HG02571 (cell line): ENCODE results near the gene CNOT10.
"Not testable (repeated sequence)": the region's sequence is repeated elsewhere in the genome, so short reads cannot be mapped to it uniquely, and the experiment has no call there.

Experiments used
- ATAC-seq: cut with Tn5 transposase; IDR thresholded peaks from one replicate; pipeline ENCODE4 v1.9.1; 2021; ENCODE audit warnings: mild to moderate bottlenecking, moderate library complexity; ENCODE audit not compliant: unreplicated experiment

CNOT10 gene

GRCh38 chr3:32685543-32686185 lies 676 bp downstream of the CNOT10 start:
- ATAC-seq, result peak; percentile 3

GRCh38 chr3:32686713-32687112 lies 1.7 kb downstream of the CNOT10 start:
- ATAC-seq, result no peak

- no peak for ATAC-seq
Observed at GRCh38 chr3:32691847-32692246, 6.9 kb downstream of the CNOT10 start.

GRCh38 chr3:32696523-32696922 lies 11.5 kb downstream of the CNOT10 start:
- no peak for ATAC-seq

- ATAC-seq, result no peak
Observed at GRCh38 chr3:32698506-32698905, 13.5 kb downstream of the CNOT10 start.

- ATAC-seq, result no peak
Observed at GRCh38 chr3:32699429-32699828, 14.4 kb downstream of the CNOT10 start.

- ATAC-seq, result no peak
Observed at GRCh38 chr3:32700244-32700643, 15.3 kb downstream of the CNOT10 start.

- no peak for ATAC-seq
Observed at GRCh38 chr3:32703491-32703972, 18.5 kb downstream of the CNOT10 start.

GRCh38 chr3:32705232-32705631 lies 20.2 kb downstream of the CNOT10 start:
- no peak for ATAC-seq

- no peak for ATAC-seq
Observed at GRCh38 chr3:32706348-32707025, 21.5 kb downstream of the CNOT10 start.

GRCh38 chr3:32707026-32707370 lies 22.0 kb downstream of the CNOT10 start:
- no peak for ATAC-seq

GRCh38 chr3:32708672-32709283 lies 23.8 kb downstream of the CNOT10 start:
- no peak for ATAC-seq

GRCh38 chr3:32709346-32709745 lies 24.4 kb downstream of the CNOT10 start:
- ATAC-seq, result no peak

- ATAC-seq, result no peak
Observed at GRCh38 chr3:32712506-32713055, 27.6 kb downstream of the CNOT10 start.

GRCh38 chr3:32713181-32713580 lies 28.2 kb downstream of the CNOT10 start:
- no peak for ATAC-seq

- ATAC-seq, result no peak
Observed at GRCh38 chr3:32719335-32719734, 34.3 kb downstream of the CNOT10 start.

- ATAC-seq, result no peak
Observed at GRCh38 chr3:32719931-32720330, 34.9 kb downstream of the CNOT10 start.

GRCh38 chr3:32725721-32726120 lies 40.7 kb downstream of the CNOT10 start:
- no peak for ATAC-seq

- ATAC-seq, result no peak
Observed at GRCh38 chr3:32733631-32734229, 48.7 kb downstream of the CNOT10 start.

GRCh38 chr3:32734756-32735155 lies 49.8 kb downstream of the CNOT10 start:
- ATAC-seq, result no peak

- not testable (repeated sequence) for ATAC-seq
Observed at GRCh38 chr3:32743470-32743869, 58.5 kb downstream of the CNOT10 start.
